Caco-2 (cell line): ENCODE measurements around the gene AMPD2. TPM values are rescaled to one million over a fixed set of nuclear protein-coding genes. Genes with fewer than 3 reads are reported as not detected.

Source experiments
- BruUV-seq: library from RNA; stranded (reverse); fragments of 400-500 nt; replicated peaks from 2 replicates; lab custom pipeline; 2021; lab: Mats Ljungman, UMichigan
- CTCF ChIA-PET: fragments of 300-600 bp; sonication (Branson Sonifier 250); formaldehyde crosslinking; loops from one replicate; lab custom pipeline; 2022; ENCODE audit warnings: antibody characterized with exemption; lab: Charles Lee
- POLR2A ChIA-PET: fragments of 300-600 bp; sonication (Branson Sonifier 250); formaldehyde crosslinking; loops from one replicate; lab custom pipeline; 2022; ENCODE audit warnings: antibody characterized with exemption; lab: Charles Lee
- DNase-seq, 2 experiments: peaks; one replicate each; pipeline versions ENCODE4 v3.0.0 to v3.0.0-alpha.2; 2020 to 2022
- H3K27me3 ChIP-seq: replicated peaks from 2 replicates; pipeline ENCODE4 v1.6.0; 2011; ENCODE audit warnings: low read length; ENCODE audit not compliant: control insufficient read depth, insufficient read depth
- H3K36me3 ChIP-seq: 2 replicates; pipeline ENCODE4 v1.5.1; 2011; ENCODE audit warnings: low read length; ENCODE audit not compliant: control insufficient read depth, insufficient read depth
- H3K4me1 ChIP-seq: fragments of 250-450 bp; sonication (Bioruptor Pico); 2 replicates; pipeline ENCODE4 v1.5.1; 2020; ENCODE audit warnings: mild to moderate bottlenecking
- H3K4me3 ChIP-seq: 2 replicates; pipeline ENCODE4 v1.5.1; 2011; ENCODE audit warnings: low read depth, mild to moderate bottlenecking, control low read depth, low read length
- H3K9me3 ChIP-seq: fragments of 250-450 bp; sonication (Bioruptor Pico); 2 replicates; pipeline ENCODE4 v1.5.1; 2020; ENCODE audit warnings: mild to moderate bottlenecking, moderate library complexity
- H3K27ac Mint-ChIP-seq: one replicate; pipeline ENCODE4 v1.8.0; 2022; ENCODE audit warnings: mixed read lengths; ENCODE audit not compliant: unreplicated experiment
- H3K27me3 Mint-ChIP-seq: one replicate; pipeline ENCODE4 v1.8.0; 2022; ENCODE audit warnings: mixed read lengths; ENCODE audit not compliant: insufficient read depth, unreplicated experiment
- H3K36me3 Mint-ChIP-seq: one replicate; pipeline ENCODE4 v1.8.0; 2022; ENCODE audit warnings: mild to moderate bottlenecking, mixed read lengths; ENCODE audit not compliant: insufficient read depth, unreplicated experiment
- H3K4me1 Mint-ChIP-seq: one replicate; pipeline ENCODE4 v1.8.0; 2022; ENCODE audit warnings: low read depth, mixed read lengths; ENCODE audit not compliant: unreplicated experiment
- H3K4me3 Mint-ChIP-seq: one replicate; pipeline ENCODE4 v1.8.0; 2022; ENCODE audit warnings: mild to moderate bottlenecking, moderate library complexity, mixed read lengths; ENCODE audit not compliant: unreplicated experiment
- H3K9me3 Mint-ChIP-seq: one replicate; pipeline ENCODE4 v1.8.0; 2022; ENCODE audit warnings: mixed read lengths; ENCODE audit not compliant: unreplicated experiment
- CTCF ChIP-seq, 2 experiments: fragments of 200-600 bp in 1 of 2; IDR thresholded peaks; 1 replicate in 1 of 2; 2 replicates in 1 of 2; pipeline versions ENCODE4 v1.5.1 to v1.8.0; 2011 to 2022; ENCODE audit warnings: antibody characterized with exemption in 1 of 2, control low read depth in 1 of 2, inconsistent platforms in 1 of 2, low read depth in 1 of 2, low read length in 1 of 2, mild to moderate bottlenecking in 1 of 2, moderate library complexity in 1 of 2; ENCODE audit not compliant: insufficient read depth in 1 of 2, severe bottlenecking in 1 of 2, unreplicated experiment in 1 of 2
- intact Hi-C: fragments of 100-400 bp; cut with micrococcal nuclease; formaldehyde crosslinking; loops from one replicate; pipeline ENCODE4 v1.10.0; 2022; ENCODE audit not compliant: unreplicated experiment
- total RNA-seq: library from RNA; stranded (reverse); gene quantifications from 2 replicates; pipeline ENCODE4 v1.2.3, GENCODE V29; 2022

Gene AMPD2
- total RNA-seq, 1 experiment from 2014 or later, result 40.3 TPM

GRCh38 chr1:109611308-109611990 lies 8.2 kb upstream of the AMPD2 start:
- Histone ChIP-seq H3K4me1 (peaks cover 13% of the 10 kb centered on the region), H3K36me3 (no peaks in the 10 kb centered on the region), H3K27me3 (no peaks in the 10 kb centered on the region), H3K4me3 (no peak overlapping the region), H3K9me3 (no peaks in the 10 kb centered on the region)
- no peak overlapping the region for H3K4me3 Mint-ChIP-seq
- H3K27ac Mint-ChIP-seq, result peak overlapping the region; percentile 53
- ChIA-PET CTCF (no interaction called here), POLR2A (no interaction called here)
- H3K4me1 Mint-ChIP-seq, result peaks cover 7% of the 10 kb centered on the region
- H3K9me3 Mint-ChIP-seq, result no peaks in the 10 kb centered on the region
- no TSS peak for BruUV-seq
- DNase-seq, result no peak
- TF ChIP-seq CTCF (IDR thresholded peaks at IDR 0.05; ENCODE audit: insufficient read depth in 1 of 2, low read depth in 1 of 2, low read length in 1 of 2, severe bottlenecking in 1 of 2, unreplicated experiment in 1 of 2), result no peak
- intact Hi-C loops, result no loop called here
- H3K36me3 Mint-ChIP-seq, result peaks cover 6% of the 10 kb centered on the region
- H3K27me3 Mint-ChIP-seq, result no peaks in the 10 kb centered on the region

- intact Hi-C loops, result no loop called here
- no peak for DNase-seq
- Mint-ChIP-seq H3K36me3 (peaks cover 6% of the 10 kb centered on the region), H3K4me1 (peaks cover 19% of the 10 kb centered on the region), H3K9me3 (no peaks in the 10 kb centered on the region), H3K4me3 (no peak overlapping the region), H3K27me3 (no peaks in the 10 kb centered on the region), H3K27ac (peak overlapping the region; percentile 45)
- H3K4me3 ChIP-seq, result no peak overlapping the region
- H3K9me3 ChIP-seq, result no peaks in the 10 kb centered on the region
- no peaks in the 10 kb centered on the region for H3K27me3 ChIP-seq
- TF ChIP-seq CTCF (IDR thresholded peaks at IDR 0.05; ENCODE audit: insufficient read depth in 1 of 2, low read depth in 1 of 2, low read length in 1 of 2, severe bottlenecking in 1 of 2, unreplicated experiment in 1 of 2), result no peak
- BruUV-seq, result no TSS peak
- POLR2A ChIA-PET, result no interaction called here
- peaks cover 21% of the 10 kb centered on the region for H3K4me1 ChIP-seq
- CTCF ChIA-PET, result no interaction called here
- no peaks in the 10 kb centered on the region for H3K36me3 ChIP-seq
Measured at GRCh38 chr1:109613361-109614147, 6.1 kb upstream of the AMPD2 start.

- intact Hi-C loops, result no loop called here
Measured at GRCh38 chr1:109615879-109616278, 3.8 kb upstream of the AMPD2 start.

More at GRCh38 chr1:109615879-109616278, 3.8 kb upstream of the AMPD2 start:
- POLR2A ChIA-PET, result no interaction called here
- DNase-seq, result no peak
- Histone ChIP-seq H3K4me1 (peaks cover 19% of the 10 kb centered on the region), H3K36me3 (no peaks in the 10 kb centered on the region), H3K4me3 (no peak overlapping the region), H3K9me3 (no peaks in the 10 kb centered on the region), H3K27me3 (no peaks in the 10 kb centered on the region)
- Mint-ChIP-seq H3K36me3 (peaks cover 20% of the 10 kb centered on the region), H3K27ac (no peak overlapping the region), H3K4me3 (no peak overlapping the region), H3K9me3 (no peaks in the 10 kb centered on the region), H3K27me3 (no peaks in the 10 kb centered on the region), H3K4me1 (peaks cover 16% of the 10 kb centered on the region)
- no TSS peak for BruUV-seq
- no peak for TF ChIP-seq CTCF (IDR thresholded peaks at IDR 0.05; ENCODE audit: insufficient read depth in 1 of 2, low read depth in 1 of 2, low read length in 1 of 2, severe bottlenecking in 1 of 2, unreplicated experiment in 1 of 2)
- CTCF ChIA-PET, result no interaction called here
